ENCODE results near the gene GULP1.

The GULP1 gene

DNA sequence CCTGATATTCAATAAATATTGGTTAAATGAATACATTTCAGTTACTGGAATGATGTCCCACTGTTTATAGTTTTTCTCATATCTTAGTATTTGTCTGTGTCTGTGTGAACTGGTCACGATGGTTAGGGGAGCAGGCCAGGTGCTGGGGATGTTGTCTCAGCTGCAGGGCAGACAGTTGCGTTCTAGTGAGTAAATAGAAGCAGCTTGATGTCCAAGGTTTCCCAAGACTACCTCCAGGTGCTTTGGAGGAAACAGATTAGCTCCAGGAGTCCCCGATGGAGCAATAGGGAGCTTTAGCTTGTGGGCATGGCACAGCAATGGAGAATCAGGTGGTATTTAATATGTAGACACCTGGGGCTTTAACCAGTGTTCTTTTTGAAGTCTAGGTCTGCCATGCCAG, 75.5 kb downstream of the GULP1 start:
- no peak for DNase-seq (ENCODE audit: low read depth)

DNA sequence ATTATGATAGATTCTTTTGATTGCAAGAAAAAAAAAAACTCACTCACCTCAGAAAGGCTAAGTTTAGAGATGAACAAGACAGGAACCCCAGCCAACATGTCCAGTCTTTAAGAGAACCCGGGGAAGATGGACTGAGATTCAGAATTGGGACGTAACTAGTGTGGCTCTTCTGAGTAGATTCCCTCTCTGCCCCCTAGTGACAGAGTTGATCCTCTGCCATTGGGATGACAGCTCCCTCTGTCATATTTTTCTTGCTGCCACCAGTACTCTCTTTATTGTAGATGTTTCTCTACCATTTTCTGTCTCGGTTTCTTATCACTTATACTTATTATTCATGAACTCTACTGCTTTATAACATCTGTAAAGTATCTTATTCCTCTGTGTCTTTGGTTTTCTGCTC, 77.7 kb downstream of the GULP1 start:
- DNase-seq (ENCODE audit: low read depth), result no peak

- DNase-seq (ENCODE audit: low read depth), result no peak
Observed at GRCh38 chr2:188378371-188378950, 86.8 kb downstream of the GULP1 start.

DNA sequence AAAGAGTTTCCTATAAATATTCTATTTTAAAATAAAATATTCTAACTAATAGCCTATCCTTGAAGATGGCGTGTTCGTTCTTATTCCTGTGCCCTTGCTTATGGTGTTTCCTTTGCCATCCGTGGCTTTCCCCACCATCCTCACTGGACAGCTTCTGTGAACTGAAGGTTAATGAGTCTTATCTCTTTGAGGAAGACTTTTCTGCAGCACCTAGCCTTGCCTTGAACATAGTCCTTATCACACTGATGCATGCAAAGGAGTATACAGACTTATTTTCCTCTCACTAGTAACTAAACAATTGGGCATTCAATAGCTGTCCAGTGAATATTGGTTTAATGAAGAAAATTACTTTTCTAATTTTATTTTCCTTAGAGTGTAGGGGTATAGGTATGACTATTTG, 88.1 kb downstream of the GULP1 start:
- DNase-seq (ENCODE audit: low read depth), result no peak

DNA sequence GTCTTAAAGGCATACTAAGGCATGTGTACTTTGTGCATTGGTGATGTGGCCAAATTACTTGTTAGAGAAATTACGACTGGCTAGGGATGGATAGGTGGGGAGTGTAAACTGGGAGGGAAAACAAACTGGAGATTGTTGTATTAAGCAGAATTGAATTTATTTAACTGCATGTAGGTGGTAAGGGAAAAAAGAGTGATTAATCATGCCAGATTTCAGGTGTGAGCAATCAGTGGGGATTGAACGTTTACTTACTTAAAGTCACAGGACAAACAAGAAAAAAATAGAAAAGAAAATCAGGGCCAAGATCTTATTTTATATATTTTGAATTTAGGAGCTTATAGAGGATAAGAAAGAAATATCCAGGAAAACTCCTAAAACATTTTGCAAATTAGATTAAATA, 88.6 kb downstream of the GULP1 start:
- DNase-seq (ENCODE audit: low read depth), result no peak

DNA sequence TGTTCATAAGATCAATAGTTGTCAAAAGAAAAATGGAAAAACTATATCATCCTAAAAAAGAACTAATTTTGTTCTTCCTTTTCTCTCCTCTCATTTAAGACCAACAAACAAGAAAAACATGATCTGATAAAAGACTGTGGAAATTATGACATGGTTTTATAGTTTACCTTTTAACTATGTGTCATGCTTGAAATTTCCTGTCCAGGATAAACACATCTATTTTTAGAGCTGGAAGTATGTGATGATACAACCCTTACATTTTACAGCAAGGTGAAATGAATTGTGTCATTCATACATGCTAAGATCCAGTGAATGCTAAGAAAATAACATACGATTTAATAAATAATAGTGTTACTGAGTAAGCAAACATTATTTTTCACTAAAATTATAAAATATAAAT, 89.9 kb downstream of the GULP1 start:
- peak; percentile 62 for DNase-seq (ENCODE audit: low read depth)

- DNase-seq (ENCODE audit: low read depth), result no peak
Observed at GRCh38 chr2:188382107-188382506, 90.4 kb downstream of the GULP1 start.

GRCh38 chr2:188383158-188383557, 91.5 kb downstream of the GULP1 start:
- no peak for DNase-seq (ENCODE audit: low read depth)

DNA sequence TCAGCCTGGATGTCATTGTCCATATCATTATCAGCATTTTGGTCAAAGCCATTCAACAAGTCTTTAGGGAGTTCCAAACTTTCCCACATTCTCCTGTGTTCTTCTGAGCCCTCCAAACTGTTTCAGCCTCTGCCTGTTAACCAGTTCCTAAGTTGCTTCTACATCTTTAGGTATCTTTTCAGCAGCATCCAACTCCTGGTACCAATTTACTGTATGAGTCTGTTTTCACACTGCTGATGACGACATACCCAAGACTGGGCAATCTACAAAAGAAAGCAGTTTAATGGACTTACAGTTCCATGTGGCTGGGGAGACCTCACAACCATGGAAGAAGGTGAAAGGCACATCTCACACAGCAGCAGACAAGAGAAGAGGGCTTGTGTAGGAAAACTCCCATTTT, 94.2 kb downstream of the GULP1 start:
- no peak for DNase-seq (ENCODE audit: low read depth)

GRCh38 chr2:188388831-188389230, 97.2 kb downstream of the GULP1 start:
- no peak for DNase-seq (ENCODE audit: low read depth)

DNA sequence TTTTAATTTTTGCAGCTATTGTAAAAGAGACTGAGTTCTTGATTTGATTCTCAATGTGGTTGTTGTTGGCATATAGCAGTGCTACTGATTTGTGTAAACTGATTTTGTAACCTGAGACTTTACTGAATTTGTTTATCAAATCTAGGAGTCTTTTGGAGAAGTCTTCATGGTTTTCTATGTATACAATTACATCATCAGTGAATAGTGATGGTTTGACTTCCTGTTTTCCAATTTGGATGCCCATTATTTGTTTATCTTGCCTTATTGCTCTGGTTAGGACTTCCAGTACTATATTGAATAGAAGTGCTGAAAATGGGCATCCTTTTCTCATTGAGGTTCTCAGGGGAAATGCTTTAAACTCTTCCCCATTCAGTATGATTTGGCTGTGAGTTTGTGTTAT, 99.7 kb downstream of the GULP1 start:
- no peak for DNase-seq (ENCODE audit: low read depth)

GRCh38 chr2:188394931-188395472, 103.3 kb downstream of the GULP1 start:
- no peak for DNase-seq (ENCODE audit: low read depth)

- DNase-seq (ENCODE audit: low read depth), result no peak
Observed at GRCh38 chr2:188395903-188396689, 104.4 kb downstream of the GULP1 start.

GRCh38 chr2:188399159-188399558, 107.5 kb downstream of the GULP1 start:
- no peak for DNase-seq (ENCODE audit: low read depth)

DNA sequence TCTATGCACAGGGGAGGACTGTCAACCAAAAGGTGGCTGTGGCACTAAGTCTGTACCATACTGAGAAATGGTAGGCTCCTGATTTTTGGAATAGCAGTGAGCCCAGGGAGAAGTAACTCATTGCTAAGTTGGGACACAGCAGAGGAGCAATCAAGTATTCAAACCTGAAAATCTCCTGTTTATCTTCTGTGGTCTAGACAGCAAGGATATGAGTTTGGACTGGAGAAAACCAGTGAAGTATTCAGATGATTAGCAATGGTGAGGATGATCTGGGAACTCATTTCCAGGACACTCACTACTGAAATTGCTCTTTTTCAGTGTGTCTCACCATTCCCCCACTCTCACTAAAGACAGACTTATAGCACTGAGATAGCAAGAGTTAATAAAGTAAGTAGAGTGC, 112.0 kb downstream of the GULP1 start:
- no peak for DNase-seq (ENCODE audit: low read depth)

DNA sequence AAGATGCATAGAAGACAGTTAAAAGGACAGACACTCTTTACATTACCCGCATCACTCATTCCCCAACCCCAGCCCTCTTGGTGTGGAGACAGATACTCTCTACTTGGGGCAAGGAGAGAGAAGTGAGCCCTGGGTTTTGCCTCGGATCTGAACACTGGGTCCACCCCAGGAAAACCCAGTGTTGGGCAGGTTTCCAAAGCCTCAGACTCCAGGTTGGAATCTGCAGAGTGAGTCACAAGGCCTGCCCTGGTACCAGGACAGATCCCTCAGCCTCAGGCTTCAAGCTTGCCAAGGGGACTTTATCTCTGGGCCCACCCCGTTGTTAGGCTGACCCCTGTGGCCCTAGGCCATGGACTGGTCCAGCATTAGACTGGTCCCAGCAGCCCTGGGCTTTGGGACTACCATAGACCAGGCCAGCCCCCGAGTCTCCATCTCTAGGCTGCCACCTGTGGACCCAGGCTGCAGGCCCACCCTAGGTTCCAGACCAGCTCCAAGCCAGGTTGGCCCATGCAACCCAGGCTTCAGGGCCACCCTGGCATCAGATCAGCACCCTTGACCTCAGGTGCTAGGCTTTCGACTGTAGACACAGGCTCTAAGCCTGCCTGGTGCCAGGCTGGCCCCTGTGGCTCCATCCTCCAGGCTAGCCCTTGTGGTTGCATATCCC, 112.8 kb downstream of the GULP1 start:
- DNase-seq (ENCODE audit: low read depth), result no peak

GRCh38 chr2:188406414-188406813, 114.7 kb downstream of the GULP1 start:
- DNase-seq (ENCODE audit: low read depth), result no peak

DNA sequence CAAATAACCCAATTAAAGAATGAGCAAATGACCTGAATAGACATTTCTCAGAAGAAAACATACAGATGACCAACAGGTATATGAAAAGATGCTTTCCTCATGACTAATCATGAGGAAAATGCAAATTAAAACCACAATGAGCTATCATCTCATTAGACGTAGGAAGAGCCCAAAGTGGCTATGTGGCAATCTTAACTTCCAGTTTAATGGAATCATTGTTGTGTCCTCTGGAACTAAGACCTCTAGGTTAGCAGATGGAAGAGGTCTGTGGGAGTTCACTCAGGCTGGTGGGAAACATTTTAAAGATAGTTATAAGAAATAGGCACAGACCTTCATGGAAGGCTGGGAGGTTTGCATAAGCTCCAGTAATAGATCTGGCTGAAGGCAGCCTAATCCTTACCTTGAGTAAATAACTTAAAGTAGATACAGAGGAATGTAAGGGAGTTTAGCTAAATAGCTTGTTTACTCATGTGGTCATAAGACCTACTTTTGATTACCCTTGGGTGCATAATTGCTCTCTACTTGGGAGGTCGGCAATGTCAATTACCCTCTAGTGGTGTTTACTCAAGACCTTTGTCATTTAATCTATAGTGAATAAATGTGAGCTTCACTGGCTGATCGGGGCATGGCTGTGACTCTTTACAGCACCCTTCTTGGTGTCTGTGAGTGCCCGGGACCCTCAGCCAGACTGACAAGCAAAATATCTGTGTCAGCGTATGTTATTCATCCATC, 119.0 kb downstream of the GULP1 start:
- no peak for DNase-seq (ENCODE audit: low read depth)

- DNase-seq (ENCODE audit: low read depth), result no peak
Observed at GRCh38 chr2:188412190-188412589, 120.5 kb downstream of the GULP1 start.

GRCh38 chr2:188414411-188414810, 122.7 kb downstream of the GULP1 start:
- no peak for DNase-seq (ENCODE audit: low read depth)

DNA sequence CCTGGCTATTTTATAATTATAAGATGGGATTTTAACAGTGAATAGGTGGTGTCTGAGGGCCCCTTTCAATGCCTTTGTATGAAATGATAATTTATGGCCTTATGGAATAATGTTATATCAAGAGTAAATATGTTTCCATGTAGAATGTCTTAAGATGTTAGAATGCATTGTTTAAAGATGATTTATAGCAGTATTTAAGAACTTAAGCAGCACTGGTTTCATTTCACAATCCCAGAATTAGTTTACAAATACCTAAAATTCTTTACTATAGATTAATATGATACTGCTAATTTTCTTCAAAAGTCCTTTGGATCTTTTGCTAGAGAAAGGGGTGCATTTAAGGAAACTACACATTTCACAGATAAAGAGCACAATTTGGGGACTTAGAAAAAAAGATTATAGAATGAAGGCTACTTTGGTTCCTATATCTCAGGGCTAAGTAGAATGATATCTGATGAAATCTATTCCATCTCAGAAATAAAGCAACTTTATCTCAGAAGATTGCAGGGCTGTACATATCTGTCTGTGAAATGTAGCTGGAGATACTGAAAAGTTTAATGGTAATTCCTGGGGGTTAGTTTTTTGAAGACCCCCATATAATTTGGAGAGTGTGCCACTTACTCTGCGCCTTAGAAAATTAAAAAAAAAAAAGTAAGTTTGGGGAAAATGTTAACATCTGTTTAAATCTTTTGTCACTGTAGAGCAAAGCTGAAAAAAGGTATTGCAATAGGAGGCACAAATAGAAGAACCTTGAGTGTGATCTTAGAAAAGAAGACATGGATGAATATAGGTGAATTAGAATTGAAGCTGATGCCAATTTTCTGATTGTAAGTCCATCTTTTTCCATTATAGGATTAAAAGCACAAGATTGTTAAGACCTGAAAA, 123.4 kb downstream of the GULP1 start:
- DNase-seq (ENCODE audit: low read depth), result no peak

GRCh38 chr2:188415754-188416083, 124.0 kb downstream of the GULP1 start:
- DNase-seq (ENCODE audit: low read depth), result no peak

Data from non-pigmented ciliary epithelial cell (primary cell).